Spleen (tissue), 7 donors: Measurements from ENCODE around the gene GRAMD1A.
A peak's percentile ranks its signal among the peaks of the same experiment; 100 is the strongest.

Experiments
- POLR2A ChIP-seq, 3 donors: fragments of 450-650 bp; IDR thresholded peaks; one replicate each; pipeline ENCODE4 v1.5.1; 2017; ENCODE audit warnings: antibody characterized with exemption in 3 of 3, mild to moderate bottlenecking in 1 of 3
- POLR2AphosphoS5 ChIP-seq, 3 donors: sonication (generic); formaldehyde crosslinking; IDR thresholded peaks; one replicate each; pipeline ENCODE4 v1.5.1; 2017; ENCODE audit warnings: antibody characterized with exemption in 3 of 3
- TF ChIP-seq, protein P1 (sequence below), 11 experiments: fragments of 200-600 bp in 7 of 11; fragments of 450-650 bp in 4 of 11; sonication (generic) in 4 of 11; IDR thresholded peaks in 8 of 11; conservative IDR thresholded peaks in 3 of 11; 1 replicate in 7 of 11; 2 replicates in 4 of 11; pipeline versions ENCODE4 v1.4.0 to v1.8.0; 2016 to 2021; ENCODE audit warnings: antibody characterized with exemption in 11 of 11, inconsistent platforms in 4 of 11, mild to moderate bottlenecking in 1 of 11
- donor health status: DM: no; HTN: no; CAD: no; lungs with moderate emphysema.
- donor health status: DM: no; HTN: no; CAD: no.
- donor health status: DM: no; HTN: no; CAD: no.

DNA sequence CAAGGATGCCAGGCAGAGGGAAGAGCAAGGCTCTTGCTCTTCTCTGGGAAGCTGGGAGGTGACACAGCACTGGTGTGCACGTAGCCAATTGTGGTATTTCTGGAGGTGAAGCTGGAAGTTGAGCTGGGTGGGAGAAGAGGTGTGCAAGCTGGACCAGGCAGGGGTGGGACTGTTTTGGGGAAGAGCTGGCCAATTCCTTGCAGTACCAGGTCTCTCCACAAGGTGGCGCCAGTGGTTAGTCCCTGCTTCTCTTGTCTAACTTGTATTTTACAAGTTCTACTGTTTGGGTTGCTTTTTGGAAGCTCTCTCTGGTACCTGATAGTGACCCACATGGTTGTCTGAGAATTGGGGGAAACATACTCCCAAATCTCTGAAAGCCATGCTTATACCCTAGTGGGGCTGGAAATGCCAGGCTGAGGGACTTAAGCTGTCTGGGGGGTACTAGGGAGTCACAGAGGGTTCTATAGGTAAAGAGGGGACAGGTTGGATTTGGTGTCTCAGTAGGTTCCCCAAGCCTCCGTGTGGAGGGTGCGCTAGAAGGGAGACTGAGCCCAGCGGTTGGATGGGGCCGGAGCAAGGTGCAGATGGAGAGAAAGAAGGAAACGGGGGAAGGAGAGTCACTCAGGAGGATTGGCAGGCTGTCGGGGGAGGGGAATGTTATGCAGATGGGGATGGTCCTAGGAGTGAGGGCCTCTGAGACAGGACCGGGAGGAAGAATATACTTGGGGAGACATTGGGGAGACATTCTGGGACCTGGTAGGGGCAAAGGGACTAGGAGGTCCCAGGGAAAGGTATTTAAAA is 44.4 kb downstream of the GRAMD1A start:
- TF ChIP-seq, protein P1, sequence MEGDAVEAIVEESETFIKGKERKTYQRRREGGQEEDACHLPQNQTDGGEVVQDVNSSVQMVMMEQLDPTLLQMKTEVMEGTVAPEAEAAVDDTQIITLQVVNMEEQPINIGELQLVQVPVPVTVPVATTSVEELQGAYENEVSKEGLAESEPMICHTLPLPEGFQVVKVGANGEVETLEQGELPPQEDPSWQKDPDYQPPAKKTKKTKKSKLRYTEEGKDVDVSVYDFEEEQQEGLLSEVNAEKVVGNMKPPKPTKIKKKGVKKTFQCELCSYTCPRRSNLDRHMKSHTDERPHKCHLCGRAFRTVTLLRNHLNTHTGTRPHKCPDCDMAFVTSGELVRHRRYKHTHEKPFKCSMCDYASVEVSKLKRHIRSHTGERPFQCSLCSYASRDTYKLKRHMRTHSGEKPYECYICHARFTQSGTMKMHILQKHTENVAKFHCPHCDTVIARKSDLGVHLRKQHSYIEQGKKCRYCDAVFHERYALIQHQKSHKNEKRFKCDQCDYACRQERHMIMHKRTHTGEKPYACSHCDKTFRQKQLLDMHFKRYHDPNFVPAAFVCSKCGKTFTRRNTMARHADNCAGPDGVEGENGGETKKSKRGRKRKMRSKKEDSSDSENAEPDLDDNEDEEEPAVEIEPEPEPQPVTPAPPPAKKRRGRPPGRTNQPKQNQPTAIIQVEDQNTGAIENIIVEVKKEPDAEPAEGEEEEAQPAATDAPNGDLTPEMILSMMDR (IDR thresholded peaks at IDR 0.05 in 8 of 11, conservative IDR thresholded peaks at IDR 0.05 in 3 of 11), result peak; percentile 84 to 97 (median 92)
- TF ChIP-seq POLR2A (IDR thresholded peaks at IDR 0.05), result no peak
- no peak for TF ChIP-seq POLR2AphosphoS5 (IDR thresholded peaks at IDR 0.05)
